Measurements from ENCODE around the gene MAL.

The MAL gene

DNA sequence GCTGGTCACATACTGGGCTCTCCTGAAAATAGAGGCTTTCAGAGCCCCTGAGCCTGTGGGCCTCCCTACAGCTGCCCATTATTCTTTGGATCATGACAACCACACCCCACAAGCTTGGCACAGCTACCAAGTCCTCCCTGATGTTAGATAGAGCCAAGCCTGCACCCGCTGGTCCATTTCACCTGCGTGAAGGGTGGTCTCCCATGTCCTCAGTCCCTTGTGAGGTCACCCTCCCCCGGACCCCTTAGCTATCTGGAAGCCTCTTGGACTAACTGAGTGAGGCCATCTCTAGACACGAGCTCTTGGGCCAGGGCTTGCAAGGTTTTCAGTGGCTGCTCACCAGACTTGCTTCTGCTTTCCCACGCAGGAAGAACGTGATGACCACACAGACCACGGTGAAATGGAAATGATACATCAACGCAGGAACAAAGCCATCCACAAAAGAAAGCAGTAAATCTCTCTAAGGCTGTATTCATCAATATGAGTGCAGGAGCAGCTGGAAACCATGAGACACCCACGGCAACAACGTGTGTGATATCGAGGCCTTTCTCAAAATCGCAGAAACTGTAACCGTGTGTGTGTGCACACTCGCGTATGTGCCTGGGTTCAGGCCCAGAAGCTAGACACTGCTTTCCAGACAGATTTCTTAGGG, 10.1 kb upstream of the MAL start:
- in situ Hi-C loops (cut with MboI; ENCODE audit: low sequenced_read_pairs): no loop called here

DNA sequence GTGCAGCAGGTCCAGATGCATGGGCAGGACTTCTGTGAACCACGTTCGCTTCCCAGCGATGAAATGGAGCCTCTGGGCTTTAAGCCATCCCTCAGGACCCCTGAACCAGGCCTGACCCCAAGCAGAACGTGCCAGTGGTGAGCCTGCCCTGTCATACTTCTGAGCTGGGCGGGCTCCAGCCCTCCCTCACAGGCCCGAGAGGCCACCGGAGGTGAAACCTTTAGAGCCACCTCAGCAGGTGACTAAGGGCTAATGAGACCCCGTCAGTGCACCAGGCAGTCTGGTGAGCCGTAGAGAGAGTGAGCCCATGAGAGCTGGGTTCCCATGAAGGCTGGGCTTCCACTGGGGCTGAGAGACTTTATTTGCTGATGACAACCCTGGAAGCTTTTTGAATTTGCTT, 8.9 kb upstream of the MAL start:
- in situ Hi-C loops (cut with MboI; ENCODE audit: low sequenced_read_pairs): no loop called here

DNA sequence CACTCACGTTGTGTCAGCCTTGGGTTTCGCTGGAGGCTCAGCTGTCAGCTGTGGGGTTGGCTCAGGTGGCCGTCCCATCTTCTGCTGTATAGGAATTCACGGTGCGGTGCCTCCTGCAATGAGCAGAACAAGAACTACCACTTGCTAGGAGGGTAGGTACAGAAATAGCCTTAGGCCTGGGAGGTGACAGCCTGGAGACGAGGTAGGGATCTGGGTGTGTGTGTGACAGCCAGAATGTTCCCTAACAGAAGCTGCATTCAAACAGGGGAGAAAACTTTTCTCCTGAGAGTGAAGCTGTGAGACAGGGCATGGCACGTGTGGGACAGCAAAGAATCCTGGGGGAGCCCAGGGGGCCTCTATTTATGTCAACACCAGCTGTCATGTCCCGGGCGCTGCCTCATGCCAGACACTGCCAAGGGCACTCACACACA, 8.4 kb upstream of the MAL start:
- in situ Hi-C loops (cut with MboI; ENCODE audit: low sequenced_read_pairs): no loop called here

DNA sequence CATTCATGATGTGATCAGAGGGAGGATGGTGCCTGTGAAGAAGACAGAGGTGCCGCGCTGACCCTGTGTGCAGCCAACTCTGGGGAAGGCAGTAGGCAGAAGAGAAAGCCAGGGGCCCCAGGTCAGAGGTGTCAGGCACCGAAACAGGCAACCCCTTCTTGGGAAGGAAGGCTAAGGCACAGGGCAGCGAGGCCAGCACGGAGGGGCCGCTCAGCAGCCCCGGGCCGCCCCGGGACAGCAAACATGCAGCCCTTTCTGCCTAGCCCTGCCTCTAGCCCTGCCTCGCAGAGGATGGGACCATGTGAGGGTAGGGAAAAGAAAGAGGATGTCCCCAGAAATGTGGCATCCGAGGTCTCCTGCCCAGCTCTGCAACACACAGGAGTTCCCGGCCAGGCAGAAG, 7.7 kb upstream of the MAL start:
- in situ Hi-C loops (cut with MboI; ENCODE audit: low sequenced_read_pairs): no loop called here

DNA sequence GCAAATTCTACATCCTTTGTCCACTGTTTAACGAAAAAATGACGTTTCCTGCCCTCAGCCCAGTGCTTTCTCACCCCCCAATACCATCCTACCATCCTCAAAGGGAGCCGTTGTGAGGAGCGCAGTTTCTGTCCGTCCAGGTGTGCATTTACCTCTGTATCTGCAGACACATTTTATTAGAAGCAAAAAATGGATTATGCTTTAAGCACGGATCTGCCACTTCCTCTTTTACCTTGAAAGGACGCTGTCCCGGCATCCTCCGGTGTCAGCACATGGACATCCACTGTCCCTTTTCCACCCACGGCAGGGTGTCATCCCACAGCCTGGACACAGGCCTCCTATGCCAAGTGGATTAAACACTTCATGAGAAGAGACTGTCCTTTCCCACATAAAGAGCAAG, 7.2 kb upstream of the MAL start:
- in situ Hi-C loops (cut with MboI; ENCODE audit: low sequenced_read_pairs): no loop called here

DNA sequence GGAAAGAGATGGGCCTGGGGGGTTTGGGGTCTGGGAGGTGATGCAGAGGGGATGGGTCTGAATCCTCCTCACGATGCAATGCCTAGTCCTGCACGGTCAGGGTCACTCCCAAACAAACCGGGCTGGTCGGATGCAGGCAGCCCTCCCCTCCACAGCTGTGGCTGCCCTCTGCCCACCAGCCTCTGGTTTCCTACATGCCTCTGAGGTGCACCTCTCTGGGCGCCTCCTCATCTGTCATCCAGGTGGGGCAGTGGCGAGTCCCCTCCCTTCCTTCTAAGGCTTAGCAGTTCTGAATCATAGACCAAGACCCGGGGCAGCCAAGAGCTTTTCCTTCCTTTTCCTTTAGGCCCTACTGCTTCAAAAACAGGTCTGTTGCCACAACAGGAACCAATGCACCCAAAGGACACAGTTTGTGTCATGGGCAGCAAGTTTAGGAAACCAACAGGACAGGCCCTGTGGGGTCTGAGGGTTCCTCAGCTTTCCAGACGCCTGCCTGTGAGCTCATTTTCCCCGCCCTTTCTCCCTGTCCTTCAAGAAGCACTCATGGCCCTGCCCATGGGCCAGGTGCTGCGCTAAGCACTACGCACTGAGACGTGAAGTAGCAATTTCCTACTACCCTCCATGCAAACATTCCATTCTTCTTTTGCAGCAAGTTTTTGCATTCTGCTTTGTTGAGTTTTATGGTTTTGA, 6.5 kb upstream of the MAL start:
- in situ Hi-C loops (cut with MboI; ENCODE audit: low sequenced_read_pairs): no loop called here

DNA sequence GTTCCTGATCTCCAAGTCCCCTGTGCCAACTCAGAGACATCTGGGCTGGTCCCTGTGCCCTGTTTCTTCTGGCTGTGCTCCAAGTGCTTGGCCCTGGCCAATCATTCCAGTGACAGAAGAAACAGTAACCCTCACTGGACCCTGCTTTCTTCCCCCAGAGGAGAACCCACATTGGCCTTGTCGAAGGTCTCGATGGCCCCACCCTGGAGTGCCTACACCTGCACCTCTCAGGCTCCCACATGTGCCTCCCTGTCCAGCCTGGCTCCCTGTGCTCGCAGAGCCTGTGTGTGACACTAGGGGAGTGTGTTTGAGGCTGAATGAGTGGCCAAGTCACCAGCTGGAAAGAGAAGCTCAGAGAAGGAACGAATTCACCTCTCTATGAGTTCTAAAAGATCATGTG, 5.9 kb upstream of the MAL start:
- in situ Hi-C loops (cut with MboI; ENCODE audit: low sequenced_read_pairs): no loop called here

DNA sequence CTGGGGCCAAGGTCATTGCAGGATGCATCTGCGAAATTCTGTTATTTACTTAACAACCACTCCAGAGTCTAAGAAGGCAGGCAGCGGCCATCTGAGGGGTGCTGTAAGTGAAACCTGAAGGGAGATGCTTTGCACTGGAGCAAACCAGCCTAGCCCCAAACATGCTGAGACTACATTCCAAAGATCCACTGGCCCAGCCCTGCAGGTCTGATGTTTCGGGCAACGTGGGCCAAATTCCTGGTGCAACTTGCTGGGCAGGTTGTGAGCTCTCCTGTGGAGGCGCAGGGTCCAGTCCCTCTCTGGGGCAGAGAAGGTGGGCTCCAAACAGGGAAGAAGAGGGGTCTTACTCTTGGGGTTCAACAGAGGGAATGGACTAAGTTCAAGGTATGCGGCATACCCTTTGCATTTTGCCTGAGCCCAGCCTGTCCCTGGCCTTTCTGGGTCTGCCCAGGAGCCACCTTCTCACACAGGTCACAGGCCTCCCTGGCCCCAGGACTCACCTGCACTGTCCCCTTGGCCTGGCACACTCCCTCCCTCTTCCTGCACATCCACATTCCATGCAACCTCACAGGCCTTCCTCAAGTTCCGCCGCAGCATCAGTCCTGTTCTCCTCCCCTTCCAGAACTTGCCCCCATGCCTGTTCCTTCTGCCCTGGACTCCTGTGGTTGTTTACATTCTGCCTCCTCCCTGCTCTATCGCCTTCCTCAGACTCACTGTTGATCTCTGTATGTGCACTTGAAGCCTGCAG, 5.1 kb upstream of the MAL start:
- in situ Hi-C loops (cut with MboI; ENCODE audit: low sequenced_read_pairs): no loop called here

DNA sequence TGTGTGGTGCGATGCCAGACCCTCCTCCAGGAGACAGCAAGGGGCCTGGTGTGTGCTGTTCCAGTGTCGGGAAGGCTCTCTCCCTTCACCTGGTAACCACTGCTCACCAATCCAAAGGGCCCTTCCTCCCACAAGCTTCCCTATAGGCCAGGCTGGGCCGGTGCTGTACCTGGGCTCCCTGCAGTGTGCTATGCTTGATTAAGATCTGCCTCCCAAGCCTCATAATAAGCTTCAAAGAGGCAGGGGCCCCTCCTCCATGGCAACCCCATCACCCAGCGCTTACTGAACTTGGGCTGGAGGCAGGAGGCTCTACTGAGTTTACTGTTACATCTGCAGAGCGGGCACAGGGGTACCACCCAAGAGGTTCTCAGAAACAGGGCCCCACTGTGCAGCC, 4.5 kb upstream of the MAL start:
- in situ Hi-C loops (cut with MboI; ENCODE audit: low sequenced_read_pairs): no loop called here

DNA sequence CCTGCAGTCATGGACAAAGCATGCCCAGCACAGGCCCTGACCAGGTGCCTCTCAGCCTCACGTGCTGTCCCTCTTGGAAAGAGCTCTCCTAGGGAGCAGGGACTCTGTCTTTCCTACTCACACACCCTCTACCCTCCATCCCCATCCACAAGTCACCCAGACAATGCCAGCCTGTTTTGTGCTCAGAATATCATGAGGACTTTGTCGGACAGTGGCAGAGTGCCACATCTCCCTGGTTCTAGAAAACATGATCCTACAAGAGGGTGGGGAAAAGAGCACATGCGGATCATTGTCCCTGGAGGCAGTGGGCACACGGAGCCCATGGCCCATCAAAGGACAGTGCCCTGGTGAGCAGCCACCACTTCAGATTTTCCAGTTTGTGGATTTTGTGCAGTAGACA, 3.7 kb upstream of the MAL start:
- in situ Hi-C loops (cut with MboI; ENCODE audit: low sequenced_read_pairs): no loop called here

DNA sequence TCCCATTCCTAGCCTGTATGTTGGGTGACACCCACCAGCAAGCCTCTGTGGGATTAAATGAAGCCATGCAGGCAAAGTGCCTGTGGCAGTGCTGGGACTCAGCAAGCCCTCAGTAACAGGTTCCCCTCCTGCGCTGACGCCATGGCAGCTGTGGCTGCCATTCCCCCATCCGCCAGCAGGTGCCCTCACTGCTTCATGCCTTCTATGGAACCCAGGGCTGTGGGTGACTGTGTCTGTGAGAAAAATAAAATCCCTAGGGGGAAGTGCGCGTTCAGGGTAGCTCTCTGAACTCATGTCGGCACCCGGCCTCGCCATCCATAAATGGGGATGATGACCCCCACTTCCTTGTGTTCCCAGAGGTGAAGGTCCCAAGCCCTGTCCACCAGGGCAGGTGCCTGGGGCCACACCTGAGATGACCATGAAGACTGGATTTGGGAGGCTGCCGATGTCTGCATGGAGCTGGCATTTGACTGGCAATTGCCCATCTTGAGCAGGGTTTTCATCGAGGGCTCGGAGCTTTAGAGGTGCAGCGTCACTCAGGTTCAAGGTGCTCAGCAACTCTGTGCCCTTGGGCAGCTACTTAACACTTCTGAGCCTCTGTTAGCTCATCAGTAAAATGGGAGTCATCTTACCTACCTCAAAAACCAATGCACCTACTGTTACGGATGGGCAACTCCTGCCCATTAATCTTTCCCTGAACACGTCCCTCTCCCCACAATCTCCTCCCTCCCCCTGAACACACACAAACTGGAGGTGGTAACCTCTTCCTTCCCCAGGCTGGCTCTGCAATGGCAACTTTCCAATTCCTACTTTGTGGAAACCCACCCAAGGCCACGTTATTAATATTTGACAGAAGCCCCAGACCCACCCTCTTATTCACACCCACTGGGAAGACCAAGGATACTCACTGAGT, 2.9 kb upstream of the MAL start:
- in situ Hi-C loops (cut with MboI; ENCODE audit: low sequenced_read_pairs): no loop called here

DNA sequence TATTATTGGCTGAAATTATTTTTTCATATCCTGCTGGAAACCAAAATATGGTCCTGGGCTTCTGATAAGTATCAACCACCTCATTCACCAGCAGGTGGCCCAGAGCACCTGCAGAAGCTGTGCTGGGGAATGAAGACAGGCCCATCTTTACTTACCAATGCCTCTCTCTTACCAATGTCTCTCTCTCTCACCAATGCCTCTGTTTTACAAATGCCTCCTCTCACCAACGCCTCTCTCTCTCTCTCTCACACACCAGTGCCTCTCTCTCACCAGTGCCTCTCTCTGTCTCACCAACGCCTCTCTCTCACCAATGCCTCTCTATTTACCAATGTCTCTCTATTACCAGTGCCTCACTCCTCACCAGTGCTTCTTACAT, 2.3 kb upstream of the MAL start:
- in situ Hi-C loops (cut with MboI; ENCODE audit: low sequenced_read_pairs): no loop called here

DNA sequence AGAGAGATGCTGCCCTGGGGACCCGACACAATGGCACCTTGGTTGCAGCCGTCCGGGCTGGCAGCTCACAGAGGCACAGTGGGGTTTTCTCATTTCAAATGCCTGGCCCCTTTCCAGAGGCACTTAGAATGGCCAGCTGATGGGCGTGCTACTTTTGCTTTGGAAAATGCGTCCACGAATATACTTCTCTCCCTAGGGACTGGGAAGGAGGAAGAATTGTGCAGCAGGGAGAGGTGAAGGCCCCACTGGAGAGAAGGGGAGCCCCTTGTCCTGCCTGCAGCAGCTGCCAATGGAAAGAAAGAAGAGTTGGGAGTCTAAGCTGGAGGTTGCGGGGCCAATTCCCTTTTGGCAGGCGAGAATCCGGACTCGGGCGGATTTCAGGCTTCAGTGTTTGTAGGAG, 1.1 kb upstream of the MAL start:
- in situ Hi-C loops (cut with MboI; ENCODE audit: low sequenced_read_pairs): no loop called here

DNA sequence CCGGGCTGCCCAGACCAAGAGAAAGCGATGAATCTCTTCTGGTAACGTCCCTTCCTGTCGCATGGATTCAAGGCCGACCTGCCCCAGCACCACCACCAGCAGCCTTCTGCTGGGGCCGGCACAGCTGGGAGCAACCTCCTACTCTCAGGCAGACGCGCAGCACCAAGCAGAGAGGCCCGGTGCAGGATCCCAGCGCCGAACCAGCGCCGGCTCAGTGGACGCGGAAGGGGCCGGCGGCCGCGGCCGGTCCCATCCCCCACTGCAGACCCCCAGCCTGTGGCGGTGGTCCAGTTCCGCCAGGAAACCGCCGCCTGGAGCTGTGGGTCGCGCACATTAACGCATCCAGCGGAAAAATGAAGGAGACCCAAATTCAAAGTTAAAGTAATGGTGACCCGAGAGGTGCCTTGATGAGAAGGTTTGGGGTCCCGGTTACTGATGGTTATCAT, 525 bp upstream of the MAL start:
- in situ Hi-C loops (cut with MboI; ENCODE audit: low sequenced_read_pairs): no loop called here

DNA sequence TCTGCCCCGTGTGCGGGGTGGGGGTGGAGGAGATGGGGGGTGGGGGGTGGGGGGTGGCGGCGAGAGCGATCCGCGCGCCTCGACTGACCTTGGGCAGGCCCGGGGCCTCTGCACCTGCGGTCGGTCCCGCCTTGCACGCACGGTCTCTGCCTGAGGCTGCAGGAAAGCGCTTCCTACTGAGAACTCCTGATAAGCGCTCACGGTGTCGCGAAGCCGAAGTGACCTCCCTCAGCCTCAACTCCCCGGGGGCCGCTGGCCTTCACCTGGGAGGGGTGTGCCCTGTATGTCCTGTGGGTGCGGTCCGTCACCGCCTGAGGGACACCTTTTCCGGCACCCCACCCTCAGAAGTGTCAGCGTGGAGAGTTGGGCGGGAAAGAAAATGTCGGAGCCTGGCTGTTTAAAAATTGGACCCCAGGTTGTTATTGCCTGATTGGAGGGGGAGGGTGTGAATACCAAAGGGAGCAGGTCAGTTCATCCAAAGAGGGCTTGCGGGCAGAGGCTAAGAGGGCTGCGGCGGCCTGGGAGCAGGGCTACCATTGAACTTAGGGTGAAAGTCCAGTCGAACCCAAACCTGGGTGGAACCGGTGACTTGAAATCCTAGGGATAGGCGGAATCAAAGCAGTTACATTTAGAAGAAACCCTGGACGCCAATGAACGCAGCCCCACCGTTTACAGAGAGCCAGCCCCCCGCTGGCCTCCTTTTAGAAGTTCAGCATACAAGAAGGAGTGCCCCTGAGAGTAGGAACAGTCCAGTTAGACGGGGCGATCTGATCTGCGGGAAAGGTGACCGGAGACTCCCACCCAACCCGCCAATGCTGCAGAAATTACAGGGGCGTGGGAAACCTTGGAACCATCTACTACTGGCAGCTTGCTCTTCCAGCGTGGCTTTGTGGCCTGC, 1.2 kb downstream of the MAL start:
- in situ Hi-C loops (cut with MboI; ENCODE audit: low sequenced_read_pairs): no loop called here

DNA sequence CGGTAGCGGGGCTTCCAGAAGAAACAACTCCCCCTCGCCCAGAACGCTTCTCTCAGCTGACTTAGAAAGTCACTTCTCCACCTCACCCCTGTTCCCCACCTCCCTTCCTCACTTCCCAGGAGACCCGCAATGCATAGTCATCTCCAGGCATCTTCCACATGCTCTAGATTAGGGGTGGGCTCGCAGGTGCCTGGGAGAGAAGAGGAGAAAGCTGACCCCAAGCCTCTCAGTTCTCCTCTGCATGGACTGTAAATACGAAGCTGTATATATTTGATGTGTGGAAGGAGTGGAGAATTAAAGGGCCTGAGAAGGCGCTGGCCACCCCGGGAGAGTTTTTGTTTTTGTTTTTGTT, 1.8 kb downstream of the MAL start:
- in situ Hi-C loops (cut with MboI; ENCODE audit: low sequenced_read_pairs): no loop called here

DNA sequence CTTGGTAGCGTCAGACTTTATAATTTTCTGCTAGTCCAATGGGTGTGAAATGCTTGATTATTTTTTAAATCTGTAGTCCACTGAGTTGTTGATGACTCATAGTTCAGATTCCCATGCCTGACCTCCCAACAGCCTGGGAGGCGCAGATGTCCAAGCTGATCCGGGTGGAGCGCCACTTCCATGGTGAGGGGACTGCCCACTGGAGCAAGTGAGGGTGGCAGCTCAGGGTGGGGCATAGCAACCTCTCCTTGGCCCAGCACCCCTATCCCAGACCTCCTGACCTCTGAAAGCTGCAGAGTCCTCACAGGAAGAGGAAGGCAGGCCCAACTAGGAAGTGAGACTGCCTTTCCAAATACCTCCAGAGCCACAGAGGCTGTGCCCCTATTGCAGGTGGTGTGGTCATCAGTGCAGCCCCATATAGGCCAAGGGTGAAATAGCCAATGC, 4.4 kb downstream of the MAL start:
- in situ Hi-C loops (cut with MboI; ENCODE audit: low sequenced_read_pairs): no loop called here

DNA sequence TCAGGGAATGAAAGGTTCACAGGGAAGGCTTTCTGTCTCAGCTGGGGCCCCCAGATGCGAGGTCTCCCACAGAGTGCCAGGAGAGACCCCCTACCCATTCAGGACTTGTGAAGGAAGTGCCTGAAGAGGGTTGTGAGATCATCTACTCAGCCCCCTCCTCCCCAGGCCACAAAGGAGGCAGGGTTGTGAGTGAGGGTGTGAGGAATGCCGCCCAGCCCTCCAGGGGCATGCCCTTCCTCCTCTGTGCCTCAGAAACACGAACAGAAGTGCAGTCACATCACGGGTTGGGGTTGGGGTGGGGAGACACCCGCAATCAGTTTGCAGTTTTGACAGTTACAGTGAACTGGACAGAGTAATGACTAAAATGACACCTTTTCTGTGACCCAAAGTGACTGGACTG, 5.0 kb downstream of the MAL start:
- in situ Hi-C loops (cut with MboI; ENCODE audit: low sequenced_read_pairs): no loop called here

DNA sequence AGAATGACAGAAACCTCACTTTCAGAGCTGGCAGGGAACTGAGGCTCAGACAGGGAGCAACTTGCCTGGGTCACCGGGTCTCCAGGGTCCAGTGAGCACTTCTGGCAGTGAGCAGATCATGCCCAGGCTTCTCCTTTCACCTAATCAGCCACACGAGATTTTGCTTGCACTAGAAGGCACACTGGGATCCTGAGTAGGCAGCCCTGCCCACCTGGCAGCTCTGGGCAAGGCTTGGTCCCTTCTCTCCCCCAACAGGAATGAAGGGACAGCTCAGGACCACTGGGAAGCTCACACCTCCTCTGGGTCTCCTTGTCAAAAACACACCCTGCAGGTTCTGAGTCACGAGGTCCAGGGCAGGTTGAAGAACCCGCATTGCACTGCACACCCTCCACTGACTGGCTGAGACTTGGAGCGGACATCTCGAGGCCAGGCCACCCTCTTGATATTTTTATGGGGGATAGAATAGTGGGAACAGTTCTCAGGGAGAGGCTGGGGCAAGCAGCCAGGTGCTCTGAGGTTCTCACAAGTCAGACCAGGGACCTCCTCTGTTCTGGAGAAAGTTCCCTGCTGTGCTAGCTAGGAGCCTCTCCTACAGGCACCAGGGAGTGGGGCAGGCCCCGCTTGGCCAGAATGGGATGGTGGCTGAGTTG, 5.7 kb downstream of the MAL start:
- in situ Hi-C loops (cut with MboI; ENCODE audit: low sequenced_read_pairs): no loop called here

DNA sequence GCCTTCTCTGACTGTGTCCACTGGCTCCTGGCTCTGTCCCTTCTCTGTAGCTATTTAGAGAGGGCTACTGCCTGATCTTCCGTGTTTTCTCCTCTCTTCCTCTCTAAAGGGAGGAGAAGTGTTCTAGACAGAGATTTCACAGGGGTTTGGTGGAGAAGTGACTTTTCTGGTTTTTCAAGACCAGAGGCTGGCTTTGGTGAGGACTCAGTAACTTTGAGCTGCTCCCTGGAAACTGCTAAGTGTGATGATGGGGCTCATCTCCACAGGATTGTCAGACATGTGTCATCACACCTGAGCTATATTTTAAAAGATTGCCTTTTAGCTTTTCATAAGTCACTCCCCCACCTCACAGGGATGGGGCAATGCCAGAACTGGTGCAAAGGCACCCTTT, 6.2 kb downstream of the MAL start:
- in situ Hi-C loops (cut with MboI; ENCODE audit: low sequenced_read_pairs): no loop called here
